PC-3 (cell line): ENCODE measurements around the gene FAM136A. TPM values are rescaled to one million over a fixed set of nuclear protein-coding genes. Genes with fewer than 3 reads are reported as not detected.
"Not testable (repeated sequence)": the region's sequence is repeated elsewhere in the genome, so short reads cannot be mapped to it uniquely, and the experiment has no call there.

Experiments
- ATAC-seq: fragments of 200-7000 bp; cut with Tn5 transposase; 2 replicates; pipeline ENCODE4 v1.9.1; 2020; ENCODE audit warnings: mild to moderate bottlenecking, moderate library complexity
- BruUV-seq: library from RNA; stranded (reverse); fragments of 400-500 nt; replicated peaks from 2 replicates; lab custom pipeline; 2021; lab: Mats Ljungman, UMichigan
- CTCF ChIA-PET: fragments of 300-600 bp; sonication (Branson Sonifier 250); formaldehyde crosslinking; loops from one replicate; lab custom pipeline; 2022; ENCODE audit warnings: antibody characterized with exemption; lab: Charles Lee
- POLR2A ChIA-PET: fragments of 300-600 bp; sonication (Branson Sonifier 250); formaldehyde crosslinking; loops from one replicate; lab custom pipeline; 2022; ENCODE audit warnings: antibody characterized with exemption; ENCODE audit not compliant: unreplicated experiment; lab: Charles Lee
- DNase-seq: peaks from one replicate; pipeline ENCODE4 v3.0.0-alpha.2; 2015
- H2AFZ ChIP-seq: fragments of 300-600 bp; sonication (generic); 2 replicates; pipeline ENCODE4 v1.6.0; 2016; ENCODE audit warnings: antibody characterized with exemption, low read length
- H3F3A ChIP-seq: fragments of 300-600 bp; sonication (generic); one replicate; pipeline ENCODE4 v1.6.0; 2017; ENCODE audit warnings: antibody characterized with exemption, low read length, control low read depth, mild to moderate bottlenecking; ENCODE audit not compliant: unreplicated experiment
- H3K27ac ChIP-seq: fragments of 300-600 bp; sonication (generic); 2 replicates; pipeline ENCODE4 v1.5.1; 2016; ENCODE audit warnings: mild to moderate bottlenecking, low read length
- H3K27me3 ChIP-seq: fragments of 300-600 bp; sonication (generic); 2 replicates; pipeline ENCODE4 v1.6.1; 2016; ENCODE audit warnings: low read length, mixed read lengths
- H3K36me3 ChIP-seq: fragments of 300-600 bp; sonication (generic); 2 replicates; pipeline ENCODE4 v1.6.1; 2016; ENCODE audit warnings: low read depth, mixed run types, low read length, mixed read lengths
- H3K4me1 ChIP-seq: fragments of 300-600 bp; sonication (generic); 2 replicates; pipeline ENCODE4 v1.5.1; 2016; ENCODE audit warnings: low read length; ENCODE audit not compliant: insufficient read depth
- H3K4me2 ChIP-seq: fragments of 300-600 bp; sonication (generic); 2 replicates; pipeline ENCODE4 v1.6.0; 2016; ENCODE audit warnings: low read length
- H3K4me3 ChIP-seq: fragments of 300-600 bp; sonication (generic); 2 replicates; pipeline ENCODE4 v1.5.1; 2016; ENCODE audit warnings: mild to moderate bottlenecking, low read length, mixed read lengths
- H3K79me2 ChIP-seq: fragments of 300-600 bp; sonication (generic); 2 replicates; pipeline ENCODE4 v1.6.1; 2017; ENCODE audit warnings: low read length, mixed read lengths
- H3K9ac ChIP-seq: fragments of 300-600 bp; sonication (generic); 2 replicates; pipeline ENCODE4 v1.6.0; 2016; ENCODE audit warnings: mild to moderate bottlenecking, low read length
- H3K9me2 ChIP-seq: fragments of 300-600 bp; sonication (generic); replicated peaks from 2 replicates; pipeline ENCODE4 v1.6.1; 2016; ENCODE audit warnings: mixed run types, low read length, mixed read lengths
- H3K9me3 ChIP-seq: fragments of 300-600 bp; sonication (generic); 2 replicates; pipeline ENCODE4 v1.6.1; 2016; ENCODE audit warnings: low read length, mixed read lengths
- H4K20me1 ChIP-seq: fragments of 300-600 bp; sonication (generic); 2 replicates; pipeline ENCODE4 v1.6.1; 2016; ENCODE audit warnings: low read length, mixed read lengths
- CTCF ChIP-seq: fragments of 300-600 bp; sonication (generic); conservative IDR thresholded peaks from 2 replicates; pipeline ENCODE4 v1.5.1; 2017; ENCODE audit warnings: antibody characterized with exemption, low read depth, mild to moderate bottlenecking, low read length
- EZH2 ChIP-seq: fragments of 300-600 bp; sonication (generic); IDR thresholded peaks from one replicate; pipeline ENCODE4 v1.6.1; 2017; ENCODE audit warnings: antibody characterized with exemption, mild to moderate bottlenecking, low read length; ENCODE audit not compliant: unreplicated experiment
- EZH2phosphoT487 ChIP-seq: fragments of 300-600 bp; sonication (generic); IDR thresholded peaks from 2 replicates; pipeline ENCODE4 v1.6.1; 2018; ENCODE audit warnings: mild to moderate bottlenecking, antibody characterized with exemption, low read length, borderline replicate concordance
- intact Hi-C: fragments of 100-400 bp; cut with micrococcal nuclease; formaldehyde crosslinking; loops from 2 replicates; pipeline ENCODE4 v1.9.0; 2023
- total RNA-seq: library from RNA; depleted of rRNA; stranded (reverse); fragments of >200 nt; gene quantifications from 2 replicates; pipeline ENCODE4 v1.2.3, GENCODE V29; 2014

FAM136A gene
- total RNA-seq, 1 experiment from 2014 or later: 67.6 TPM

- TSS peak; percentile 32 for BruUV-seq
- DNase-seq: no peak
- POLR2A ChIA-PET: no interaction called here
Observed at GRCh38 chr2:70300771-70301343, 1.0 kb downstream of the FAM136A start.

GRCh38 chr2:70297828-70298227 is 4.0 kb downstream of the FAM136A start:
- CTCF ChIA-PET, POLR2A ChIA-PET: not testable (repeated sequence)

More at GRCh38 chr2:70300771-70301343, 1.0 kb downstream of the FAM136A start:
- TF ChIP-seq CTCF (no peak), EZH2 (no peak)
- no peak for ATAC-seq
- peak overlapping the region; percentile 93 for H3K9ac ChIP-seq
- no peak overlapping the region for H3K27ac ChIP-seq
- no peaks in the 10 kb centered on the region for H3K9me3 ChIP-seq
- peak overlapping the region; percentile 81 for H2AFZ ChIP-seq
- peaks cover 7% of the 10 kb centered on the region for H3K4me1 ChIP-seq
- peak overlapping the region; percentile 92 for H3K4me2 ChIP-seq
- H3K9me2 ChIP-seq: no peaks in the 10 kb centered on the region
- CTCF ChIA-PET: no interaction called here
- H3K27me3 ChIP-seq: no peaks in the 10 kb centered on the region
- no peaks in the 10 kb centered on the region for H4K20me1 ChIP-seq
- intact Hi-C loops: loop anchor here (10.0 kb wide), 1 partner anchor 484 kb away; no protein-coding TSS in a partner anchor
- peak overlapping the region; percentile 71 for H3K4me3 ChIP-seq
- H3K79me2 ChIP-seq: peaks cover 26% of the 10 kb centered on the region
- no peaks in the 10 kb centered on the region for H3F3A ChIP-seq
- peaks cover 14% of the 10 kb centered on the region; the same call in 1 of the 2 replicates for H3K36me3 ChIP-seq

GRCh38 chr2:70283500-70284191 is 18.2 kb downstream of the FAM136A start:
- Histone ChIP-seq H3K9me2 (no peaks in the 10 kb centered on the region), H3K9ac (no peak overlapping the region), H3K9me3 (no peaks in the 10 kb centered on the region), H3F3A (no peaks in the 10 kb centered on the region), H3K4me2 (no peak overlapping the region), H2AFZ (no peak overlapping the region), H3K79me2 (peaks cover 54% of the 10 kb centered on the region), H3K4me1 (no peaks in the 10 kb centered on the region), H3K36me3 (peaks cover 74% of the 10 kb centered on the region), H3K27ac (no peak overlapping the region), H4K20me1 (0 out of 2 replicates have a peak, but pooled peaks cover 22% of the 10 kb centered on the region), H3K27me3 (no peaks in the 10 kb centered on the region), H3K4me3 (no peak overlapping the region)
- intact Hi-C loops: no loop called here
- no peak for TF ChIP-seq CTCF
- no peak for TF ChIP-seq EZH2phosphoT487
- TF ChIP-seq EZH2: no peak
- CTCF ChIA-PET: no interaction called here
- POLR2A ChIA-PET: interaction anchor here (0.6 to 1.0 kb wide), 2 partner anchors 10 to 48 kb away, joined by 5 to 8 read pairs; partner anchors contain the start of gene SNRPG
- DNase-seq: no peak
- ATAC-seq: no peak
- no TSS peak for BruUV-seq

More at GRCh38 chr2:70297828-70298227, 4.0 kb downstream of the FAM136A start:
- H3K9ac ChIP-seq, H3K4me1 ChIP-seq, ATAC-seq, DNase-seq, H4K20me1 ChIP-seq, H3K4me2 ChIP-seq, H3K27me3 ChIP-seq, H3F3A ChIP-seq, H3K9me3 ChIP-seq, intact Hi-C loops, H3K9me2 ChIP-seq, BruUV-seq, H3K4me3 ChIP-seq, H3K27ac ChIP-seq, H2AFZ ChIP-seq: not testable (repeated sequence)
- peaks cover 14% of the 10 kb centered on the region; the same call in 1 of the 2 replicates for H3K36me3 ChIP-seq
- peaks cover 32% of the 10 kb centered on the region for H3K79me2 ChIP-seq
